Central memory CD8-positive, alpha-beta T cell (primary cell): Measurements from ENCODE around the gene SV2B.

Source experiments
- ATAC-seq: fragments of 150-1000 bp; cut with Tn5 transposase; replicated peaks from 2 replicates; pipeline ENCODE4 v1.10.0; 2022; ENCODE audit warnings: mild to moderate bottlenecking, moderate FRiP score, moderate number of reproducible peaks; ENCODE audit not compliant: poor library complexity, severe bottlenecking; ENCODE audit errors: extremely low read depth
- DNase-seq, 2 donors: peaks; one replicate each; pipeline ENCODE4 v3.0.0; 2021; ENCODE audit warnings: low spot score in 2 of 2
- H3K27ac Mint-ChIP-seq: one replicate; pipeline ENCODE4 v1.8.0; 2022; ENCODE audit warnings: low read depth, mild to moderate bottlenecking, moderate library complexity, mixed read lengths
- H3K27me3 Mint-ChIP-seq: one replicate; pipeline ENCODE4 v1.8.0; 2022; ENCODE audit warnings: mixed read lengths
- H3K36me3 Mint-ChIP-seq: one replicate; pipeline ENCODE4 v1.8.0; 2022; ENCODE audit warnings: mild to moderate bottlenecking, moderate library complexity, mixed read lengths; ENCODE audit not compliant: insufficient read depth
- H3K4me1 Mint-ChIP-seq: one replicate; pipeline ENCODE4 v1.8.0; 2022; ENCODE audit warnings: mixed read lengths
- H3K4me3 Mint-ChIP-seq: one replicate; pipeline ENCODE4 v1.8.0; 2022; ENCODE audit warnings: mild to moderate bottlenecking, moderate library complexity, mixed read lengths
- H3K9me3 Mint-ChIP-seq: one replicate; pipeline ENCODE4 v1.8.0; 2022; ENCODE audit warnings: mixed read lengths

SV2B gene

DNA sequence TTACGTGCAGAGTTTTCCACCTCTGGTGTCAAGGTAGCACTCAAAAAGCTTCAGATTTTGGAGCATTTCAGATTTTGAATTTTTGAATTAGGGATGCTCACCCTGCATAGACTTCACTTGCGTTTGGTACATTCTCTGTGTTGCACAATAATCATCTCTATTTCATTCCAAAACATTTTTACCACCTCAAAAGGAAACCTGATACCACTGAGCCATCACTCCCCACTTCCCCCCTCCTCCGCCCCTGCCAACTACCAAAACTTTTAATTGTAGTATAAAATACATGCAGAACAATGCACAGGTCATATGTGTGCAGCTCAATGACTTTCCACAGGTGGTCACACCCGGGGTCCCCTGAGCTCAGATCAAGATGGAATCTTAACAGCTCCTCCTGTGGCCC, 208.8 kb downstream of the SV2B start:
- H3K4me3 Mint-ChIP-seq, result peak overlapping the region; percentile 9
- DNase-seq (no peak), ATAC-seq (no peak)
- peaks cover 76% of the 10 kb centered on the region for H3K4me1 Mint-ChIP-seq
- peaks cover 1% of the 10 kb centered on the region for H3K36me3 Mint-ChIP-seq
- no peak overlapping the region for H3K27ac Mint-ChIP-seq
- no peaks in the 10 kb centered on the region for H3K9me3 Mint-ChIP-seq
- H3K27me3 Mint-ChIP-seq, result peaks cover 11% of the 10 kb centered on the region

DNA sequence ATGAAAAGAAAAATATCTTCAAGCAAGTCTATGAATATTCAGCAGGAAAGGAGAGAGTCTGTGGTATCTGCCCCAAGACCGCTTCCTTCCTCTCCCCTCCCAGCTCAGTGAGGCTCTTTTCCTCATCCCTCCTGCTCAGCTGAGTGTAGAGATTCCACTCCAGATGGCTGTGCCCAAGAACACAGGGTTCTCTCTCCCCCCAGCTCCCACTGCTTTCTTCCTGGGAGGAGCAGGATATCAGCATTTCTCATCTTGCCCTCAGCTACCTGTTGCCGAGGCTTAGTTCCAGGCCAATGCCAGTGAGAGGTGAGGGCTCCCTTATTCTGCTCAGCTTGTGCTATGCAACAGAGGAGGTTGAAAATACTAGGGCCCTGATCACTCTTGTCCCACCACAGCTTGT, 211.9 kb downstream of the SV2B start:
- Mint-ChIP-seq H3K27me3 (no peaks in the 10 kb centered on the region), H3K4me1 (peaks cover 70% of the 10 kb centered on the region)
- no peak for DNase-seq

DNA sequence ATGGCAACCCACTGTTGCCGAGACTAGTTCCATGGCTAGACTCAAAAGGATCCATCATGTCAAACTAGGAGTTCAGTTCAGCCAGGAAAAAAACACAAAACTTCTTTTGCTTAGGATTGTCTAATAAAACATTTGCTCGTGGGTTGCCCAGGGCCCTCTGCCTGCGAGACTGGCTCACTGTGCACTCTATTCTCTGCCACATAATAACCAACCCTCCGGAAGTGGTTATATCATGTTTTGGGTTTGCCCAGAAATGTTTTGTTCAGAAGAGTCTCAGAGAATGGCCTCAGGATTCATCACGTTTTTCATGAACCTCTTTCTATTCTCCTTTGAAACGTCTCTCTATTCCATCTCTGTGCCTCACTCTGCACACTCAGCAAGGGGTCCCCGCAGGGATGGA, 216.1 kb downstream of the SV2B start:
- peak; percentile 69 for ATAC-seq
- DNase-seq, result no peak
- peaks cover 71% of the 10 kb centered on the region for H3K4me1 Mint-ChIP-seq
- H3K9me3 Mint-ChIP-seq, result no peaks in the 10 kb centered on the region
- peak overlapping the region; percentile 52 for H3K4me3 Mint-ChIP-seq
- no peaks in the 10 kb centered on the region for H3K27me3 Mint-ChIP-seq
- peaks cover 1% of the 10 kb centered on the region for H3K36me3 Mint-ChIP-seq
- H3K27ac Mint-ChIP-seq, result peak overlapping the region; percentile 50

More for the DNA sequence above, 211.9 kb downstream of the SV2B start:
- Mint-ChIP-seq H3K36me3 (peaks cover 1% of the 10 kb centered on the region), H3K4me3 (peak overlapping the region; percentile 66), H3K27ac (peak overlapping the region; percentile 16), H3K9me3 (no peaks in the 10 kb centered on the region)
- ATAC-seq, result peak; percentile 75

DNA sequence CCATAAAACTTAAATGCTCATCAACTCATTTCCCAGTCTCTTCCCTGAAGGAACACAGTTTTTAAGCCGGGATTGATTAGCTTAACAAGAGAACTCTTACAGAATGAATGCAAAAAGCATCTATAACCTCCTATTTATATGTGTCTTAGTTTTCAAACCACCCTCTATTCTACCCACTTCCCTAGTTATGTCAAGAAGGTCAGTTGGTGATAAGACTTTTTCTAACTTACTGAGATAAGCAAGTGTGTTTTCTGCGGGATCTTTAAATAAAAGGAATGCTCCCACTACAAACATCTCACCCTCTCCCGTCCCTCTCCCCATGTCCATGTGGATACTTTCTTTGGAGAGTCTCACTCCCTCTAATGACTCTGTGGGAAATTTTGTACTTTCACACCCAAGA, 218.5 kb downstream of the SV2B start:
- Mint-ChIP-seq H3K36me3 (peaks cover 1% of the 10 kb centered on the region), H3K27me3 (no peaks in the 10 kb centered on the region), H3K4me3 (no peak overlapping the region), H3K4me1 (peaks cover 47% of the 10 kb centered on the region), H3K9me3 (no peaks in the 10 kb centered on the region), H3K27ac (no peak overlapping the region)
- no peak for ATAC-seq
- DNase-seq, result no peak

DNA sequence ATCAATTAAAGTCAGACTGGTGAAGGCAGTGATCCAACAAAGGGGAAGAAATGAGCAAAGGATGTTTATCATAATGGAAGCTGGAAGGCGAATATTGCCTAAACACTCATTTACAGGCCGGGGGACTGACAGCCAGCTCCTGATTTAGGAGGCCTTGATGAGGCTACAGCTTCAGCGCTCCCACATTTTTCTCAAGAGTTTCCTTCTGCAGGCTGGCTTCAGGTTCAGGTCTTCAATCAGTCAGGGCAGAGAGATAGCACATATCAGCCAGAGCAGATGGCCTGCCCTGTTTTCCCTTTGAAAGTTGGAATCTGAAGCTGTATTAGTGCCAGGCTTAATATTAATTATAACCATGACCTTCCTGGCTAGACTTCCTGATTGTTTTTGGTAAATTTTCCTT, 218.9 kb downstream of the SV2B start:
- DNase-seq (no peak), ATAC-seq (no peak)
- no peak overlapping the region for H3K27ac Mint-ChIP-seq
- H3K9me3 Mint-ChIP-seq, result no peaks in the 10 kb centered on the region
- H3K4me1 Mint-ChIP-seq, result peaks cover 46% of the 10 kb centered on the region
- H3K36me3 Mint-ChIP-seq, result peaks cover 1% of the 10 kb centered on the region
- no peaks in the 10 kb centered on the region for H3K27me3 Mint-ChIP-seq
- no peak overlapping the region for H3K4me3 Mint-ChIP-seq

DNA sequence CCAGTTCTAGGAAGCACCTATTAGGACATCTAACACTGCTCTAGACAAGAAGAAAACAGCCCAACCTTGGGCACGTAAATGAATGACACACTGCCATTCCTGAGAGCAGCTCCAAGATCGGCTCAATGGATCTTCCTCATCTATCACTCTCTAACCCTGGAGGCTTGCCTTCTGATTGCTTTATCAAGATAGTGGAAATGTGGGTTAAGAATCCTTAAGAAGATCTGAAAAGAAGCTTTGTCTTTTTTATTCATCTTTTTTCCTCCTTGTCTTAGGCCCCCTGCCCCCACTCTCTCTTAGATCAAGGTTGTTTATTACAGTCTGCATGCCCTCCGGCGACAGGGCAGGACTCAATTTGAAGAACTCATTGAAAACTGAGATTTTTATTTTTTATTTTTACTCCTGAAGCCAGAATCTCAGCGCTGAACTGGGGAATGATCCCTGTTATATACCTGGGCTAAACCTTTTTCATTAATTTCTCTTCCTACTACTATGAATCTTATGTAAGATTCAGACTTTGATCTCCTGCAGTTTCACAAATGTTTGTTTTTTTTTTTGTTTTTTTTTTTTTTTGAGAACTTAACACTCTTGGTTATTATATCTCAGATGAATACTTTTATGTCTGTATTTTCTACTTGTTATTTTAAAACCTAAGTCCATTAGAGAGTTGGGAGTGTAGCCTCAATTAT, 219.5 kb downstream of the SV2B start:
- Mint-ChIP-seq H3K9me3 (no peaks in the 10 kb centered on the region), H3K27ac (peak overlapping the region; percentile 63), H3K4me3 (no peak overlapping the region), H3K36me3 (peaks cover 1% of the 10 kb centered on the region), H3K4me1 (peaks cover 43% of the 10 kb centered on the region), H3K27me3 (no peaks in the 10 kb centered on the region)
- DNase-seq (no peak), ATAC-seq (no peak)

DNA sequence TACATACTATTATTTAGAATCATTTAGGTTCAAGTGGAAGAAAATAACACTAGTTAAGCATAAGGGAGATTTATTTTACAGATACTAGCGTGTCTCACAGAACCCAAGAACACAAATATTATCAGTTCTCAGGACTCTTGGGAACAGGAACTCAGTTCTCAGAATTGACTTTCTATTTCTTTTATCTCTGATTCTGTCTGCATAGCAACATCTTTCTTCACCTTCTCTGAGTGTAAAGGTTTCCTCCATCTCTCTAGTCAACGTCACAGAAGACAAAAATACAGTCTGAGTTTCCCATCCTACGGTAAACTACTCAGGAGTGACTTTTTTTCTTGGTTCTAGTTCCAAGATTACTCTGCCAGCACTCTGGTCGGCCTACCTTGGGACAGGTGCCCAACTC, 220.0 kb downstream of the SV2B start:
- Mint-ChIP-seq H3K4me3 (no peak overlapping the region), H3K4me1 (peaks cover 39% of the 10 kb centered on the region), H3K27ac (peak overlapping the region; percentile 63), H3K36me3 (peaks cover 1% of the 10 kb centered on the region), H3K27me3 (no peaks in the 10 kb centered on the region), H3K9me3 (no peaks in the 10 kb centered on the region)
- DNase-seq (no peak), ATAC-seq (peak; percentile 28)

DNA sequence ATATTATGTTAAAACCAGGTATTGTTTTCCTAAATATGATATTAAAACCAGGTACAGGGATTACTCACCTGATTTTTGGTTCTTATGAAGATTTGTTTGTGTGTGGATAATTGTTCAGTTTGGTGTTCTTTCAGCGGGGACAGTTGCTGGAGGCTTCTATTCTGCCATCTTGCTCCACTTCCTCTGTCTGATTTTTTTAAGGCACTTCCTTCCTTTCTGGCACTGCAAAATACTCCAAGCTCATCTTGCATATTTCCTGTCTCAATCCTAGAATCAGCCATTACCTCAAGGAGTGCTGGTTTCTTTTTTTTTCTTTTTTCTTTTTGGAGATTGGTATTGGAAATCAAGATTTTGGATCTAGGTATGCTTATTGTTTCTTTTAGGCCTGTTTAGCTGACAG, 229.9 kb downstream of the SV2B start:
- Mint-ChIP-seq H3K27ac (no peak overlapping the region), H3K9me3 (no peaks in the 10 kb centered on the region), H3K4me1 (peaks cover 8% of the 10 kb centered on the region), H3K4me3 (no peak overlapping the region), H3K27me3 (peaks cover 8% of the 10 kb centered on the region), H3K36me3 (no peaks in the 10 kb centered on the region)
- DNase-seq (no peak), ATAC-seq (no peak)

DNA sequence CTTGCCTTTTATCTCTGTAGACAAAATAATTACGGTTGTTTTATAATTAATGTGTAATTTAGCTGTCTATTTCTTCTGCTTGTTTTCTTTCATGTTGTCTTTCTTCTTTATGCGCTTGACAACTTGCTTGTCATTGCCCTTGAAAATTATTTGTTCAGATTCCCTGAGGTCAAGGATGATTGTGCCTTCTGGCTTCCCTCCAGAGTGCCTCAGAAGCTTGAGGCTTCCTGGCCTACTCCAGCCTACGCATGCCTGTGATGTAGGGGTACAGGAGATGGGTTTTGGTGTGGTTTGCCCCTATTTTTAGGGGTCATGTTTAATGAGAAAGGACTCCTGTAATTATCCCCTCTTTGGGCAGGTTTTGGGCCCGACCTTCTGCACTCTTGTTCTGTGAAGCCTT, 231.5 kb downstream of the SV2B start:
- Mint-ChIP-seq H3K4me1 (peaks cover 13% of the 10 kb centered on the region), H3K27me3 (peaks cover 7% of the 10 kb centered on the region), H3K9me3 (no peaks in the 10 kb centered on the region), H3K4me3 (no peak overlapping the region), H3K27ac (no peak overlapping the region), H3K36me3 (no peaks in the 10 kb centered on the region)
- ATAC-seq, result no peak
- DNase-seq, result no peak

DNA sequence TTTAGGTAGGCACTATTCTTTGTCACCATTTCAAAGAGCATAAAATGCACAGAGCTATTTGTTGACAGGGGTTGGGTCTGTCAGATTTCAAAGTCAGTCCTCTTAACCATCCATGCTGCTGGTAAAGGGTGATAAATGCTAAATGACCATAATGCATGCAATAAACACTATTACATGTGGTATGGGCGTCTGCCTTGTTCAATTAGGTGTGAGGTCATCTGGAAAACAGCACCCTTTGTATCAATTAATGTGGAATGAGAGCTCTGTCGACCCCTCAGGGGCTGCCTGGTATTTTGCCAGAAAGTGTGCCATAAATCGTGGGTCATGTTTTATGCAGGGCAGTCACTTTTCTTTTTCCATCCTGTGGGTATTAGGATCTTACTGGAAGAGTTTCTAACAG, 235.6 kb downstream of the SV2B start:
- Mint-ChIP-seq H3K27me3 (peaks cover 3% of the 10 kb centered on the region), H3K9me3 (no peaks in the 10 kb centered on the region), H3K27ac (no peak overlapping the region)

DNA sequence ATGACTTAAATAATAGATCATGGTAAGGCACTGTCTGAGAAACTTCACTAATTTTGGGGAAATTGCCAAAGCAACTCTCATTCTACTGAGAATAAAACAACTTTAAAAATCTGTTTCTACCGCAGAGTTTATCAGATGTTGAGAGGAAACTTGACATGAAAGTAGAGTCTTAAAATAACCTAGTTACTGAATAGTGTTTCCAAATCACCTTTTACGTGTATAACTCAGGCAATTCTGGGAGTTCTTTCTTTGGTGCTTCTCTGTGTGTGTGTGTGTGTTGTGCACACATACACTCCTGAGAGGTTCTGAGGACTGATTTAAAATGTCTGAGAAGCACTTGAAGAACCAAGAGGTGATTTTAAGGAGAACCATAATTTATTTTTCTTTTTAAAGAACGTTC, 236.6 kb downstream of the SV2B start:
- Mint-ChIP-seq H3K9me3 (no peaks in the 10 kb centered on the region), H3K4me3 (no peak overlapping the region), H3K36me3 (no peaks in the 10 kb centered on the region), H3K27me3 (peaks cover 12% of the 10 kb centered on the region), H3K4me1 (peaks cover 10% of the 10 kb centered on the region), H3K27ac (no peak overlapping the region)
- DNase-seq (no peak), ATAC-seq (no peak)

More for the DNA sequence above, 235.6 kb downstream of the SV2B start:
- Mint-ChIP-seq H3K36me3 (no peaks in the 10 kb centered on the region), H3K4me3 (no peak overlapping the region), H3K4me1 (peaks cover 10% of the 10 kb centered on the region)
- no peak for ATAC-seq
- no peak for DNase-seq

DNA sequence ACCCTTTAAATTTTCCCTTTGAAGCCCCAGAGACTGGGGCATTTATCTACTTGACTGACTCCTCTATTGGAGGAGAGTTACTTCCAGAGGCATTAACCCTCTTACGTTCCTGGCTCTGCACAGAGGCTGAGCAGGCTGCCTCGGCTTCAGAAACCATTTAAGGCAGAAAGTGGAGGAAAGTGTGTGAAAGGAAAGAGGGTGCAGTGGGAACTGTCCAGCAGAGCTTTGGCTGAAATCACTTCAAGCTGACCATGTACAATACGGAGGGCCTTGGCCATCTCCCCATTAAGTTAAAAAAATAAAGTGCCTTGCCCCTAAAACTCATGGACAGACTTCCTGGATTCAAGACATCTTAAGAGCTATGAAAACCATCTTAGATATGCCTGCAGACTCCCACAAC, 238.7 kb downstream of the SV2B start:
- no peak for ATAC-seq
- Mint-ChIP-seq H3K27ac (no peak overlapping the region), H3K4me3 (no peak overlapping the region), H3K9me3 (no peaks in the 10 kb centered on the region), H3K36me3 (no peaks in the 10 kb centered on the region), H3K4me1 (peaks cover 10% of the 10 kb centered on the region), H3K27me3 (peaks cover 24% of the 10 kb centered on the region)
- DNase-seq, result no peak

DNA sequence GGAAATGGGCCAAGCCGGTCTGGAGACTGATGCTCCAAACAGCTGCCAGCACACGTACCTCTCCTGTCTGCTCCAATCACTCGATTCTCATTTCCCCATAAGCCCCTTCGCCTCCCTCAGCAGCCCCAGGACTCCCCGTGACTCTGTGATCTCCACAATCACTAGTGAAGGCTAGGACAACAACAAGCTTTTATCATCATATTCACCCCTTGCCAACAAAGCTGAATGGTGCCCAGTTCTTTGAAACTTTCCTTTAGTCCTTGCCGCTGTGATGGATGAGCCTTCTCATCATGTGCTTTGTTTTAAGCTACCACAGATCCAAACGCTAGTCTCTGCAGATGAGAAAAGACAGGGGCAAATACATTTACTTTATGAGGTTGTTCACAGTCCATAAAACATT, 242.0 kb downstream of the SV2B start:
- Mint-ChIP-seq H3K4me1 (peaks cover 9% of the 10 kb centered on the region), H3K27me3 (peaks cover 56% of the 10 kb centered on the region), H3K36me3 (no peaks in the 10 kb centered on the region), H3K9me3 (no peaks in the 10 kb centered on the region), H3K27ac (no peak overlapping the region), H3K4me3 (no peak overlapping the region)
- ATAC-seq, result no peak
- DNase-seq, result no peak
